DOHH2 (cell line): ENCODE data around the gene HTR4.

Source experiments
- H3F3A ChIP-seq: fragments of 200-600 bp; sonication (generic), shearing (Covaris generic); 2 replicates; pipeline ENCODE4 v1.6.0; 2016; ENCODE audit warnings: antibody characterized with exemption, mild to moderate bottlenecking; ENCODE audit not compliant: control insufficient read depth, insufficient read depth
- H3K27ac ChIP-seq: fragments of 200-600 bp; sonication (generic); 2 replicates; pipeline ENCODE4 v1.5.1; 2014; ENCODE audit warnings: low read depth, mild to moderate bottlenecking, low read length, moderate library complexity
- H3K27me3 ChIP-seq: fragments of 200-600 bp; sonication (generic); 2 replicates; pipeline ENCODE4 v1.6.1; 2014; ENCODE audit warnings: mild to moderate bottlenecking, low read length, mixed read lengths; ENCODE audit not compliant: control insufficient read depth
- H3K36me3 ChIP-seq: fragments of 200-600 bp; sonication (generic); 2 replicates; pipeline ENCODE4 v1.6.1; 2014; ENCODE audit warnings: mild to moderate bottlenecking, low read length, moderate library complexity, mixed read lengths; ENCODE audit not compliant: control insufficient read depth
- H3K4me1 ChIP-seq: fragments of 200-600 bp; sonication (generic); 2 replicates; pipeline ENCODE4 v1.6.1; 2014; ENCODE audit warnings: mild to moderate bottlenecking, low read length, mixed read lengths; ENCODE audit not compliant: control insufficient read depth
- H3K4me2 ChIP-seq: fragments of 200-600 bp; sonication (generic); 2 replicates; pipeline ENCODE4 v1.6.0; 2014; ENCODE audit warnings: mild to moderate bottlenecking, low read length, moderate library complexity
- H3K4me3 ChIP-seq: fragments of 200-600 bp; sonication (generic); 2 replicates; pipeline ENCODE4 v1.5.1; 2014; ENCODE audit warnings: mild to moderate bottlenecking, low read length, mixed read lengths
- H3K79me2 ChIP-seq: fragments of 200-600 bp; sonication (generic); 2 replicates; pipeline ENCODE4 v1.6.1; 2014; ENCODE audit warnings: mild to moderate bottlenecking, low read length, mixed read lengths; ENCODE audit not compliant: control insufficient read depth
- H3K9me2 ChIP-seq: fragments of 200-600 bp; sonication (generic); replicated peaks from 2 replicates; pipeline ENCODE4 v1.6.1; 2014; ENCODE audit warnings: mild to moderate bottlenecking, low read length, mixed read lengths; ENCODE audit not compliant: control insufficient read depth
- H3K9me3 ChIP-seq: fragments of 200-600 bp; sonication (generic); 2 replicates; pipeline ENCODE4 v1.6.1; 2014; ENCODE audit warnings: antibody characterized with exemption, low read length, mixed read lengths; ENCODE audit not compliant: control insufficient read depth, insufficient read depth
- H4K20me1 ChIP-seq: fragments of 200-600 bp; sonication (generic); 2 replicates; pipeline ENCODE4 v1.6.0; 2014; ENCODE audit warnings: low read depth, mild to moderate bottlenecking, antibody characterized with exemption, low read length, moderate library complexity; ENCODE audit not compliant: control insufficient read depth, insufficient read depth
- CTCF ChIP-seq: fragments of 200-600 bp; sonication (generic); IDR thresholded peaks from one replicate; pipeline ENCODE4 v1.5.1; 2014; ENCODE audit warnings: antibody characterized with exemption, mild to moderate bottlenecking, low read depth, low read length; ENCODE audit not compliant: poor library complexity, severe bottlenecking
- EZH2phosphoT487 ChIP-seq: fragments of 200-600 bp; sonication (generic); IDR thresholded peaks from 2 replicates; pipeline ENCODE4 v1.6.1; 2017; ENCODE audit warnings: borderline replicate concordance, mild to moderate bottlenecking, antibody characterized with exemption, low read length, moderate library complexity, mixed read lengths

HTR4 gene

GRCh38 chr5:148443998-148444397 is 210.3 kb downstream of the HTR4 start:
- TF ChIP-seq CTCF (peak; percentile 71), EZH2phosphoT487 (no peak)
- Histone ChIP-seq H3F3A (peaks cover 8% of the 10 kb centered on the region), H3K4me1 (no peaks in the 10 kb centered on the region), H3K4me2 (no peak overlapping the region), H4K20me1 (0 out of 2 replicates have a peak, but pooled peaks cover 3% of the 10 kb centered on the region), H3K9me3 (no peaks in the 10 kb centered on the region), H3K27me3 (0 out of 2 replicates have a peak, but pooled peaks cover 2% of the 10 kb centered on the region), H3K36me3 (peaks cover 40% of the 10 kb centered on the region), H3K79me2 (no peaks in the 10 kb centered on the region), H3K4me3 (no peak overlapping the region), H3K27ac (no peak overlapping the region), H3K9me2 (no peaks in the 10 kb centered on the region)

GRCh38 chr5:148443241-148443640 is 211.1 kb downstream of the HTR4 start:
- H3K4me1 ChIP-seq: no peaks in the 10 kb centered on the region
- no peak overlapping the region for H3K4me3 ChIP-seq
- no peak for TF ChIP-seq CTCF
- 0 out of 2 replicates have a peak, but pooled peaks cover 2% of the 10 kb centered on the region for H3K27me3 ChIP-seq
- peaks cover 8% of the 10 kb centered on the region for H3F3A ChIP-seq
- H3K27ac ChIP-seq: no peak overlapping the region
- H3K4me2 ChIP-seq: no peak overlapping the region
- no peaks in the 10 kb centered on the region for H3K79me2 ChIP-seq
- peaks cover 44% of the 10 kb centered on the region for H3K36me3 ChIP-seq
- 0 out of 2 replicates have a peak, but pooled peaks cover 3% of the 10 kb centered on the region for H4K20me1 ChIP-seq
- no peaks in the 10 kb centered on the region for H3K9me3 ChIP-seq
- H3K9me2 ChIP-seq: no peaks in the 10 kb centered on the region

- H3K4me2 ChIP-seq: no peak overlapping the region
- no peak overlapping the region for H3K4me3 ChIP-seq
- H3K27me3 ChIP-seq: no peaks in the 10 kb centered on the region
- H4K20me1 ChIP-seq: 0 out of 2 replicates have a peak, but pooled peaks cover 3% of the 10 kb centered on the region
- H3F3A ChIP-seq: peaks cover 8% of the 10 kb centered on the region
- H3K4me1 ChIP-seq: no peaks in the 10 kb centered on the region
- H3K9me3 ChIP-seq: no peaks in the 10 kb centered on the region
- peaks cover 68% of the 10 kb centered on the region for H3K36me3 ChIP-seq
- H3K27ac ChIP-seq: no peak overlapping the region
- H3K79me2 ChIP-seq: no peaks in the 10 kb centered on the region
- no peaks in the 10 kb centered on the region for H3K9me2 ChIP-seq
- no peak for TF ChIP-seq CTCF
Observed at GRCh38 chr5:148438933-148439332, 215.4 kb downstream of the HTR4 start.

GRCh38 chr5:148437249-148437648 is 217.1 kb downstream of the HTR4 start:
- no peaks in the 10 kb centered on the region for H3K27me3 ChIP-seq
- H3K4me1 ChIP-seq: no peaks in the 10 kb centered on the region
- no peaks in the 10 kb centered on the region for H3K9me3 ChIP-seq
- H3K79me2 ChIP-seq: no peaks in the 10 kb centered on the region
- H3F3A ChIP-seq: 0 out of 2 replicates have a peak, but pooled peaks cover under 1% of the 10 kb centered on the region
- H3K9me2 ChIP-seq: no peaks in the 10 kb centered on the region
- H3K36me3 ChIP-seq: peaks cover 72% of the 10 kb centered on the region
- H3K27ac ChIP-seq: no peak overlapping the region
- H3K4me2 ChIP-seq: no peak overlapping the region
- no peak for TF ChIP-seq CTCF
- TF ChIP-seq EZH2phosphoT487: no peak
- H3K4me3 ChIP-seq: no peak overlapping the region
- no peaks in the 10 kb centered on the region for H4K20me1 ChIP-seq
